WTC11 (cell line): ENCODE data around the gene SNX2. TPM values are rescaled to one million over a fixed set of nuclear protein-coding genes. Genes with fewer than 3 reads are reported as not detected.

ENCODE experiments used
- ATAC-seq: fragments of 200-7000 bp; cut with Tn5 transposase; 2 replicates; pipeline ENCODE4 v1.10.0; 2021; ENCODE audit warnings: mild to moderate bottlenecking, moderate library complexity
- CTCF ChIA-PET: fragments of 300-600 bp; sonication (Branson Sonifier 250); formaldehyde crosslinking; loops from one replicate; lab custom pipeline; 2021; ENCODE audit warnings: antibody characterized with exemption; lab: Charles Lee
- POLR2A ChIA-PET: fragments of 350-600 bp; sonication (Branson Sonifier 250); formaldehyde crosslinking; loops from one replicate; lab custom pipeline; 2021; ENCODE audit warnings: antibody characterized with exemption; lab: Charles Lee
- DNase-seq: peaks from one replicate; pipeline ENCODE4 v3.0.0; 2021; ENCODE audit warnings: low spot score
- H3K27ac Mint-ChIP-seq: 2 replicates; pipeline ENCODE4 v1.8.0; 2021; ENCODE audit warnings: mixed read lengths
- H3K27me3 Mint-ChIP-seq: 2 replicates; pipeline ENCODE4 v1.8.0; 2021; ENCODE audit warnings: low read depth, mild to moderate bottlenecking, moderate library complexity, mixed read lengths
- H3K36me3 Mint-ChIP-seq: 2 replicates; pipeline ENCODE4 v1.8.0; 2021; ENCODE audit warnings: mixed read lengths
- H3K4me1 Mint-ChIP-seq: 2 replicates; pipeline ENCODE4 v1.8.0; 2022; ENCODE audit warnings: mixed read lengths
- H3K4me3 Mint-ChIP-seq: 2 replicates; pipeline ENCODE4 v1.8.0; 2021; ENCODE audit warnings: mild to moderate bottlenecking, moderate library complexity, mixed read lengths
- H3K9me3 Mint-ChIP-seq: 2 replicates; pipeline ENCODE4 v1.8.0; 2021; ENCODE audit warnings: mixed read lengths
- CBFB ChIP-seq: sonication (generic); formaldehyde crosslinking; IDR thresholded peaks from 2 replicates; pipeline ENCODE4 v1.8.1; 2022; ENCODE audit warnings: mild to moderate bottlenecking, low read depth, missing genetic modification reagents
- CREM ChIP-seq: sonication (generic); formaldehyde crosslinking; IDR thresholded peaks from 2 replicates; pipeline ENCODE4 v1.8.1; 2022; ENCODE audit warnings: mild to moderate bottlenecking, missing genetic modification reagents, moderate library complexity
- GABPB1 ChIP-seq: sonication (generic); formaldehyde crosslinking; IDR thresholded peaks from 2 replicates; pipeline ENCODE4 v1.8.1; 2023; ENCODE audit warnings: mild to moderate bottlenecking, missing genetic modification reagents
- KAT7 ChIP-seq: sonication (generic); formaldehyde crosslinking; IDR thresholded peaks from 2 replicates; pipeline ENCODE4 v1.8.1; 2023; ENCODE audit warnings: missing genetic modification reagents, mild to moderate bottlenecking, borderline replicate concordance
- NR1H2 ChIP-seq: sonication (generic); formaldehyde crosslinking; IDR thresholded peaks from 2 replicates; pipeline ENCODE4 v1.9.0; 2021; ENCODE audit warnings: mild to moderate bottlenecking, moderate library complexity, missing genetic modification reagents
- OVOL2 ChIP-seq: fragments of 250-450 bp; sonication (Bioruptor Pico); IDR thresholded peaks from 2 replicates; pipeline ENCODE4 v1.9.0; 2021; ENCODE audit warnings: mild to moderate bottlenecking, borderline replicate concordance
- TEAD4 ChIP-seq: sonication (generic); formaldehyde crosslinking; IDR thresholded peaks from 2 replicates; pipeline ENCODE4 v1.8.0; 2022; ENCODE audit warnings: mild to moderate bottlenecking, missing genetic modification reagents
- ZBTB21 ChIP-seq: sonication (generic); formaldehyde crosslinking; IDR thresholded peaks from 2 replicates; pipeline ENCODE4 v1.8.1; 2023; ENCODE audit warnings: mild to moderate bottlenecking, missing genetic modification reagents, borderline replicate concordance
- ZNF671 ChIP-seq: fragments of 250-450 bp; sonication (Bioruptor Pico); IDR thresholded peaks from 2 replicates; pipeline ENCODE4 v1.8.0; 2021; ENCODE audit warnings: mild to moderate bottlenecking
- total RNA-seq: library from RNA; stranded (reverse); gene quantifications from 3 replicates; pipeline ENCODE4 v1.2.3, GENCODE V29; 2021
- TF ChIP-seq, protein P1 (sequence below): sonication (generic); formaldehyde crosslinking; IDR thresholded peaks from 2 replicates; pipeline ENCODE4 v1.8.0; 2023; ENCODE audit warnings: mild to moderate bottlenecking, missing genetic modification reagents
- TF ChIP-seq, protein P2 (sequence below): sonication (generic); formaldehyde crosslinking; IDR thresholded peaks from 2 replicates; pipeline ENCODE4 v1.8.1; 2022; ENCODE audit warnings: low read depth, missing genetic modification reagents, borderline replicate concordance
- TF ChIP-seq, protein P3 (sequence below): sonication (generic); formaldehyde crosslinking; IDR thresholded peaks from 2 replicates; pipeline ENCODE4 v1.8.1; 2023; ENCODE audit warnings: mild to moderate bottlenecking, missing genetic modification reagents
- TF ChIP-seq, protein P4 (sequence below): fragments of 250-450 bp; sonication (Bioruptor Pico); IDR thresholded peaks from 2 replicates; pipeline ENCODE4 v1.9.0; 2021; ENCODE audit warnings: mild to moderate bottlenecking
- TF ChIP-seq, protein P5 (sequence below): sonication (generic); formaldehyde crosslinking; IDR thresholded peaks from 2 replicates; pipeline ENCODE4 v1.8.1; 2023; ENCODE audit warnings: mild to moderate bottlenecking, missing genetic modification reagents, moderate library complexity
- TF ChIP-seq, protein P6 (sequence below): fragments of 250-450 bp; sonication (Bioruptor Pico); IDR thresholded peaks from 2 replicates; pipeline ENCODE4 v1.9.0; 2021; ENCODE audit warnings: mild to moderate bottlenecking, borderline replicate concordance
- TF ChIP-seq, protein P7 (sequence below): sonication (generic); formaldehyde crosslinking; conservative IDR thresholded peaks from 2 replicates; pipeline ENCODE4 v1.8.1; 2023; ENCODE audit warnings: mild to moderate bottlenecking, low read depth, missing genetic modification reagents, moderate library complexity

The SNX2 gene
- total RNA-seq, 1 experiment from 2014 or later: 63.7 TPM

DNA sequence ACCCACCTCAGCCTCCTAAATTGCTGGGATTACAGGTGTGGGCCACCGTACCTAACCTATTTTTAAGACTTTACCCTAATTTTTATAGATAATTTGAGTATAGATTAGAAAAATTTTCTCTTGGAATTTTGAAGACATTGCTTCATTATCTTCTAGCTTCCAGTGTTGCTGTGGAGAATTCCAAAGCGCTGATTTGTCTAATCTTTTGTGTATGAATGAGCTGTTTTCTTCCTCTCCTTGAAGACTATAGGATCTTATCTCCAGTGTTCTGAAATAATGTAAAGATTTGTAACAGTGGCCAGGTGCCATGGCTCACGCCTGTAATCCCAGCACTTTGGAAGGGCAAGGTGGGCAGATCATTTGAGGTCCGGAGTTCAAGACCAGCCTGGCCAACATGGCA, 64.9 kb downstream of the SNX2 start:
- ChIA-PET CTCF (no interaction called here), POLR2A (no interaction called here)
- ATAC-seq (no peak), DNase-seq (no peak)
- Mint-ChIP-seq H3K36me3 (no peaks in the 10 kb centered on the region; the same call in 1 of the 2 replicates), H3K4me3 (no peak overlapping the region), H3K27me3 (peaks cover 16% of the 10 kb centered on the region), H3K4me1 (peaks cover 9% of the 10 kb centered on the region), H3K27ac (no peak overlapping the region), H3K9me3 (0 out of 2 replicates have a peak, but pooled peaks cover 3% of the 10 kb centered on the region)
- TF ChIP-seq GABPB1 (no peak), NR1H2 (CRISPR knock-in tag) (no peak), CREM (CRISPR knock-in tag) (no peak), ZBTB21 (CRISPR knock-in tag) (no peak), TEAD4 (CRISPR knock-in tag) (no peak), OVOL2 (CRISPR knock-in tag) (no peak), ZNF671 (CRISPR knock-in tag) (no peak), KAT7 (CRISPR knock-in tag) (no peak), CBFB (CRISPR knock-in tag) (no peak)
- TF ChIP-seq, protein P1, sequence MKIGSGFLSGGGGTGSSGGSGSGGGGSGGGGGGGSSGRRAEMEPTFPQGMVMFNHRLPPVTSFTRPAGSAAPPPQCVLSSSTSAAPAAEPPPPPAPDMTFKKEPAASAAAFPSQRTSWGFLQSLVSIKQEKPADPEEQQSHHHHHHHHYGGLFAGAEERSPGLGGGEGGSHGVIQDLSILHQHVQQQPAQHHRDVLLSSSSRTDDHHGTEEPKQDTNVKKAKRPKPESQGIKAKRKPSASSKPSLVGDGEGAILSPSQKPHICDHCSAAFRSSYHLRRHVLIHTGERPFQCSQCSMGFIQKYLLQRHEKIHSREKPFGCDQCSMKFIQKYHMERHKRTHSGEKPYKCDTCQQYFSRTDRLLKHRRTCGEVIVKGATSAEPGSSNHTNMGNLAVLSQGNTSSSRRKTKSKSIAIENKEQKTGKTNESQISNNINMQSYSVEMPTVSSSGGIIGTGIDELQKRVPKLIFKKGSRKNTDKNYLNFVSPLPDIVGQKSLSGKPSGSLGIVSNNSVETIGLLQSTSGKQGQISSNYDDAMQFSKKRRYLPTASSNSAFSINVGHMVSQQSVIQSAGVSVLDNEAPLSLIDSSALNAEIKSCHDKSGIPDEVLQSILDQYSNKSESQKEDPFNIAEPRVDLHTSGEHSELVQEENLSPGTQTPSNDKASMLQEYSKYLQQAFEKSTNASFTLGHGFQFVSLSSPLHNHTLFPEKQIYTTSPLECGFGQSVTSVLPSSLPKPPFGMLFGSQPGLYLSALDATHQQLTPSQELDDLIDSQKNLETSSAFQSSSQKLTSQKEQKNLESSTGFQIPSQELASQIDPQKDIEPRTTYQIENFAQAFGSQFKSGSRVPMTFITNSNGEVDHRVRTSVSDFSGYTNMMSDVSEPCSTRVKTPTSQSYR: no peak
- TF ChIP-seq, protein P2, sequence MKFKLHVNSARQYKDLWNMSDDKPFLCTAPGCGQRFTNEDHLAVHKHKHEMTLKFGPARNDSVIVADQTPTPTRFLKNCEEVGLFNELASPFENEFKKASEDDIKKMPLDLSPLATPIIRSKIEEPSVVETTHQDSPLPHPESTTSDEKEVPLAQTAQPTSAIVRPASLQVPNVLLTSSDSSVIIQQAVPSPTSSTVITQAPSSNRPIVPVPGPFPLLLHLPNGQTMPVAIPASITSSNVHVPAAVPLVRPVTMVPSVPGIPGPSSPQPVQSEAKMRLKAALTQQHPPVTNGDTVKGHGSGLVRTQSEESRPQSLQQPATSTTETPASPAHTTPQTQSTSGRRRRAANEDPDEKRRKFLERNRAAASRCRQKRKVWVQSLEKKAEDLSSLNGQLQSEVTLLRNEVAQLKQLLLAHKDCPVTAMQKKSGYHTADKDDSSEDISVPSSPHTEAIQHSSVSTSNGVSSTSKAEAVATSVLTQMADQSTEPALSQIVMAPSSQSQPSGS (CRISPR knock-in tag): no peak
- TF ChIP-seq, protein P3, sequence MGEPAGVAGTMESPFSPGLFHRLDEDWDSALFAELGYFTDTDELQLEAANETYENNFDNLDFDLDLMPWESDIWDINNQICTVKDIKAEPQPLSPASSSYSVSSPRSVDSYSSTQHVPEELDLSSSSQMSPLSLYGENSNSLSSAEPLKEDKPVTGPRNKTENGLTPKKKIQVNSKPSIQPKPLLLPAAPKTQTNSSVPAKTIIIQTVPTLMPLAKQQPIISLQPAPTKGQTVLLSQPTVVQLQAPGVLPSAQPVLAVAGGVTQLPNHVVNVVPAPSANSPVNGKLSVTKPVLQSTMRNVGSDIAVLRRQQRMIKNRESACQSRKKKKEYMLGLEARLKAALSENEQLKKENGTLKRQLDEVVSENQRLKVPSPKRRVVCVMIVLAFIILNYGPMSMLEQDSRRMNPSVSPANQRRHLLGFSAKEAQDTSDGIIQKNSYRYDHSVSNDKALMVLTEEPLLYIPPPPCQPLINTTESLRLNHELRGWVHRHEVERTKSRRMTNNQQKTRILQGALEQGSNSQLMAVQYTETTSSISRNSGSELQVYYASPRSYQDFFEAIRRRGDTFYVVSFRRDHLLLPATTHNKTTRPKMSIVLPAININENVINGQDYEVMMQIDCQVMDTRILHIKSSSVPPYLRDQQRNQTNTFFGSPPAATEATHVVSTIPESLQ: no peak
- TF ChIP-seq, protein P4, sequence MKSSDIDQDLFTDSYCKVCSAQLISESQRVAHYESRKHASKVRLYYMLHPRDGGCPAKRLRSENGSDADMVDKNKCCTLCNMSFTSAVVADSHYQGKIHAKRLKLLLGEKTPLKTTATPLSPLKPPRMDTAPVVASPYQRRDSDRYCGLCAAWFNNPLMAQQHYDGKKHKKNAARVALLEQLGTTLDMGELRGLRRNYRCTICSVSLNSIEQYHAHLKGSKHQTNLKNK (CRISPR knock-in tag): no peak
- TF ChIP-seq, protein P5, sequence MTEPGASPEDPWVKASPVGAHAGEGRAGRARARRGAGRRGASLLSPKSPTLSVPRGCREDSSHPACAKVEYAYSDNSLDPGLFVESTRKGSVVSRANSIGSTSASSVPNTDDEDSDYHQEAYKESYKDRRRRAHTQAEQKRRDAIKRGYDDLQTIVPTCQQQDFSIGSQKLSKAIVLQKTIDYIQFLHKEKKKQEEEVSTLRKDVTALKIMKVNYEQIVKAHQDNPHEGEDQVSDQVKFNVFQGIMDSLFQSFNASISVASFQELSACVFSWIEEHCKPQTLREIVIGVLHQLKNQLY (CRISPR knock-in tag): no peak
- TF ChIP-seq, protein P6, sequence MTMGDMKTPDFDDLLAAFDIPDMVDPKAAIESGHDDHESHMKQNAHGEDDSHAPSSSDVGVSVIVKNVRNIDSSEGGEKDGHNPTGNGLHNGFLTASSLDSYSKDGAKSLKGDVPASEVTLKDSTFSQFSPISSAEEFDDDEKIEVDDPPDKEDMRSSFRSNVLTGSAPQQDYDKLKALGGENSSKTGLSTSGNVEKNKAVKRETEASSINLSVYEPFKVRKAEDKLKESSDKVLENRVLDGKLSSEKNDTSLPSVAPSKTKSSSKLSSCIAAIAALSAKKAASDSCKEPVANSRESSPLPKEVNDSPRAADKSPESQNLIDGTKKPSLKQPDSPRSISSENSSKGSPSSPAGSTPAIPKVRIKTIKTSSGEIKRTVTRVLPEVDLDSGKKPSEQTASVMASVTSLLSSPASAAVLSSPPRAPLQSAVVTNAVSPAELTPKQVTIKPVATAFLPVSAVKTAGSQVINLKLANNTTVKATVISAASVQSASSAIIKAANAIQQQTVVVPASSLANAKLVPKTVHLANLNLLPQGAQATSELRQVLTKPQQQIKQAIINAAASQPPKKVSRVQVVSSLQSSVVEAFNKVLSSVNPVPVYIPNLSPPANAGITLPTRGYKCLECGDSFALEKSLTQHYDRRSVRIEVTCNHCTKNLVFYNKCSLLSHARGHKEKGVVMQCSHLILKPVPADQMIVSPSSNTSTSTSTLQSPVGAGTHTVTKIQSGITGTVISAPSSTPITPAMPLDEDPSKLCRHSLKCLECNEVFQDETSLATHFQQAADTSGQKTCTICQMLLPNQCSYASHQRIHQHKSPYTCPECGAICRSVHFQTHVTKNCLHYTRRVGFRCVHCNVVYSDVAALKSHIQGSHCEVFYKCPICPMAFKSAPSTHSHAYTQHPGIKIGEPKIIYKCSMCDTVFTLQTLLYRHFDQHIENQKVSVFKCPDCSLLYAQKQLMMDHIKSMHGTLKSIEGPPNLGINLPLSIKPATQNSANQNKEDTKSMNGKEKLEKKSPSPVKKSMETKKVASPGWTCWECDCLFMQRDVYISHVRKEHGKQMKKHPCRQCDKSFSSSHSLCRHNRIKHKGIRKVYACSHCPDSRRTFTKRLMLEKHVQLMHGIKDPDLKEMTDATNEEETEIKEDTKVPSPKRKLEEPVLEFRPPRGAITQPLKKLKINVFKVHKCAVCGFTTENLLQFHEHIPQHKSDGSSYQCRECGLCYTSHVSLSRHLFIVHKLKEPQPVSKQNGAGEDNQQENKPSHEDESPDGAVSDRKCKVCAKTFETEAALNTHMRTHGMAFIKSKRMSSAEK (CRISPR knock-in tag): no peak
- TF ChIP-seq, protein P7, sequence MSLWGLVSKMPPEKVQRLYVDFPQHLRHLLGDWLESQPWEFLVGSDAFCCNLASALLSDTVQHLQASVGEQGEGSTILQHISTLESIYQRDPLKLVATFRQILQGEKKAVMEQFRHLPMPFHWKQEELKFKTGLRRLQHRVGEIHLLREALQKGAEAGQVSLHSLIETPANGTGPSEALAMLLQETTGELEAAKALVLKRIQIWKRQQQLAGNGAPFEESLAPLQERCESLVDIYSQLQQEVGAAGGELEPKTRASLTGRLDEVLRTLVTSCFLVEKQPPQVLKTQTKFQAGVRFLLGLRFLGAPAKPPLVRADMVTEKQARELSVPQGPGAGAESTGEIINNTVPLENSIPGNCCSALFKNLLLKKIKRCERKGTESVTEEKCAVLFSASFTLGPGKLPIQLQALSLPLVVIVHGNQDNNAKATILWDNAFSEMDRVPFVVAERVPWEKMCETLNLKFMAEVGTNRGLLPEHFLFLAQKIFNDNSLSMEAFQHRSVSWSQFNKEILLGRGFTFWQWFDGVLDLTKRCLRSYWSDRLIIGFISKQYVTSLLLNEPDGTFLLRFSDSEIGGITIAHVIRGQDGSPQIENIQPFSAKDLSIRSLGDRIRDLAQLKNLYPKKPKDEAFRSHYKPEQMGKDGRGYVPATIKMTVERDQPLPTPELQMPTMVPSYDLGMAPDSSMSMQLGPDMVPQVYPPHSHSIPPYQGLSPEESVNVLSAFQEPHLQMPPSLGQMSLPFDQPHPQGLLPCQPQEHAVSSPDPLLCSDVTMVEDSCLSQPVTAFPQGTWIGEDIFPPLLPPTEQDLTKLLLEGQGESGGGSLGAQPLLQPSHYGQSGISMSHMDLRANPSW (CRISPR knock-in tag): no peak
